Measurements from ENCODE around the gene JPH4. TPM values are rescaled to one million over a fixed set of nuclear protein-coding genes. Genes with fewer than 3 reads are reported as not detected.
"Not testable (repeated sequence)": the region's sequence is repeated elsewhere in the genome, so short reads cannot be mapped to it uniquely, and the experiment has no call there.

The JPH4 gene
- polyA plus RNA-seq, 1 donor from 2014 or later: 0.15 TPM

- H3K4me1 Mint-ChIP-seq: no peaks in the 10 kb centered on the region
- H3K9me3 Mint-ChIP-seq: peaks cover 2 to 8% (median 4%) of the 10 kb centered on the region in 3 donors
- peaks cover 2% of the 10 kb centered on the region for H3K36me3 Mint-ChIP-seq
- H3K27ac Mint-ChIP-seq: no peak overlapping the region
- peaks cover 4% of the 10 kb centered on the region for H3K27me3 Mint-ChIP-seq
- H3K4me3 Mint-ChIP-seq: no peak overlapping the region
Measured at GRCh38 chr14:23601845-23602180, 23.2 kb upstream of the JPH4 start.

- no peak overlapping the region for H3K27ac Mint-ChIP-seq
- no peak overlapping the region for H3K4me3 Mint-ChIP-seq
- peaks cover 4% of the 10 kb centered on the region for H3K27me3 Mint-ChIP-seq
- peaks cover 2 to 8% (median 4%) of the 10 kb centered on the region in 3 donors for H3K9me3 Mint-ChIP-seq
- no peaks in the 10 kb centered on the region for H3K4me1 Mint-ChIP-seq
- peaks cover 2% of the 10 kb centered on the region for H3K36me3 Mint-ChIP-seq
Measured at GRCh38 chr14:23601424-23601823, 22.8 kb upstream of the JPH4 start.

- Mint-ChIP-seq H3K36me3 (peaks cover 2% of the 10 kb centered on the region), H3K4me3 (no peak overlapping the region), H3K9me3 (peaks cover 2 to 8% (median 4%) of the 10 kb centered on the region in 3 donors), H3K27me3 (peaks cover 6% of the 10 kb centered on the region), H3K4me1 (no peaks in the 10 kb centered on the region), H3K27ac (no peak overlapping the region)
Measured at GRCh38 chr14:23600806-23601205, 22.2 kb upstream of the JPH4 start.

- H3K27me3 Mint-ChIP-seq: peaks cover 6% of the 10 kb centered on the region
- no peak overlapping the region for H3K4me3 Mint-ChIP-seq
- peaks cover 2% of the 10 kb centered on the region for H3K36me3 Mint-ChIP-seq
- H3K4me1 Mint-ChIP-seq: no peaks in the 10 kb centered on the region
- H3K9me3 Mint-ChIP-seq: peaks cover 2 to 8% (median 4%) of the 10 kb centered on the region in 3 donors
- no peak overlapping the region for H3K27ac Mint-ChIP-seq
Measured at GRCh38 chr14:23600322-23600707, 21.7 kb upstream of the JPH4 start.

GRCh38 chr14:23594191-23594590, 15.6 kb upstream of the JPH4 start:
- not testable (repeated sequence) for H3K4me1 Mint-ChIP-seq, H3K4me3 Mint-ChIP-seq, H3K36me3 Mint-ChIP-seq, H3K9me3 Mint-ChIP-seq, H3K27me3 Mint-ChIP-seq, H3K27ac Mint-ChIP-seq

- no peaks in the 10 kb centered on the region for H3K27me3 Mint-ChIP-seq
- no peak overlapping the region for H3K4me3 Mint-ChIP-seq
Measured at GRCh38 chr14:23590198-23590597, 11.6 kb upstream of the JPH4 start.

GRCh38 chr14:23589606-23590005, 11.0 kb upstream of the JPH4 start:
- no peak overlapping the region for H3K27ac Mint-ChIP-seq
- H3K27me3 Mint-ChIP-seq: no peaks in the 10 kb centered on the region
- peaks cover 0 to 4% (median 0%) of the 10 kb centered on the region in 3 donors for H3K4me1 Mint-ChIP-seq
- no peaks in the 10 kb centered on the region for H3K36me3 Mint-ChIP-seq
- H3K4me3 Mint-ChIP-seq: no peak overlapping the region
- no peaks in the 10 kb centered on the region for H3K9me3 Mint-ChIP-seq

More at GRCh38 chr14:23590198-23590597, 11.6 kb upstream of the JPH4 start:
- Mint-ChIP-seq H3K27ac (no peak overlapping the region), H3K36me3 (no peaks in the 10 kb centered on the region), H3K4me1 (peaks cover 0 to 4% (median 0%) of the 10 kb centered on the region in 3 donors), H3K9me3 (no peaks in the 10 kb centered on the region)

GRCh38 chr14:23588884-23589598, 10.5 kb upstream of the JPH4 start:
- no peak overlapping the region for H3K4me3 Mint-ChIP-seq
- H3K36me3 Mint-ChIP-seq: no peaks in the 10 kb centered on the region
- no peaks in the 10 kb centered on the region for H3K9me3 Mint-ChIP-seq
- H3K4me1 Mint-ChIP-seq: peaks cover 0 to 4% (median 0%) of the 10 kb centered on the region in 3 donors
- no peak overlapping the region for H3K27ac Mint-ChIP-seq
- H3K27me3 Mint-ChIP-seq: no peaks in the 10 kb centered on the region

- not testable (repeated sequence) for H3K4me1 Mint-ChIP-seq, H3K27me3 Mint-ChIP-seq, H3K4me3 Mint-ChIP-seq, H3K36me3 Mint-ChIP-seq, H3K27ac Mint-ChIP-seq, H3K9me3 Mint-ChIP-seq
Measured at GRCh38 chr14:23584527-23585203, 6.1 kb upstream of the JPH4 start.

- not testable (repeated sequence) for H3K27ac Mint-ChIP-seq, H3K4me3 Mint-ChIP-seq, H3K9me3 Mint-ChIP-seq, H3K36me3 Mint-ChIP-seq, H3K4me1 Mint-ChIP-seq
- H3K27me3 Mint-ChIP-seq: peaks cover 11% of the 10 kb centered on the region
Measured at GRCh38 chr14:23583761-23584526, 5.4 kb upstream of the JPH4 start.

GRCh38 chr14:23582906-23583760, 4.5 kb upstream of the JPH4 start:
- Mint-ChIP-seq H3K27me3 (peaks cover 11% of the 10 kb centered on the region), H3K27ac (no peak overlapping the region), H3K4me1 (no peaks in the 10 kb centered on the region), H3K4me3 (no peak overlapping the region), H3K36me3 (no peaks in the 10 kb centered on the region), H3K9me3 (no peaks in the 10 kb centered on the region)

- H3K9me3 Mint-ChIP-seq: no peaks in the 10 kb centered on the region
- H3K27me3 Mint-ChIP-seq: peaks cover 18% of the 10 kb centered on the region
- no peak overlapping the region for H3K4me3 Mint-ChIP-seq
- peaks cover 0 to 2% (median 0%) of the 10 kb centered on the region in 3 donors for H3K4me1 Mint-ChIP-seq
- H3K36me3 Mint-ChIP-seq: peaks cover 1% of the 10 kb centered on the region
- H3K27ac Mint-ChIP-seq: no peak overlapping the region
Measured at GRCh38 chr14:23580948-23581281, 2.3 kb upstream of the JPH4 start.

GRCh38 chr14:23580152-23580926, 1.7 kb upstream of the JPH4 start:
- Mint-ChIP-seq H3K27me3 (peaks cover 20% of the 10 kb centered on the region), H3K4me1 (peaks cover 0 to 2% (median 0%) of the 10 kb centered on the region in 3 donors), H3K27ac (no peak overlapping the region), H3K9me3 (no peaks in the 10 kb centered on the region), H3K4me3 (no peak overlapping the region), H3K36me3 (peaks cover 1% of the 10 kb centered on the region)

- Mint-ChIP-seq H3K4me3 (no peak overlapping the region), H3K36me3 (peaks cover 1% of the 10 kb centered on the region), H3K9me3 (no peaks in the 10 kb centered on the region), H3K27me3 (peaks cover 22% of the 10 kb centered on the region), H3K27ac (no peak overlapping the region), H3K4me1 (peaks cover 0 to 3% (median 0%) of the 10 kb centered on the region in 3 donors)
Measured at GRCh38 chr14:23579739-23580138, 1.1 kb upstream of the JPH4 start.

Measured in IgD-negative memory B cell (primary cell).